ENCODE results near the gene SCAPER. TPM values are rescaled to one million over a fixed set of nuclear protein-coding genes. Genes with fewer than 3 reads are reported as not detected.

Gene SCAPER
- total RNA-seq, 4 donors from 2014 or later = 19.6 to 35.9 (median 31.8) TPM

- no peaks in the 10 kb centered on the region for H3K36me3 ChIP-seq
- in situ Hi-C loops (cut with MboI; ENCODE audit: low sequenced_read_pairs in 4 of 4) = loop anchor here in 1 of 4 donors (10.0 kb wide), 1 partner anchor 117 kb away; no protein-coding TSS in a partner anchor
- H3K4me1 ChIP-seq = peaks cover 27 to 31% of the 10 kb centered on the region in 2 donors
- DNase-seq (peak; percentile 96 to 98), ATAC-seq (peak; percentile 93 to 95)
- no peaks in the 10 kb centered on the region for H3K9me3 ChIP-seq
- TF ChIP-seq, protein P1, sequence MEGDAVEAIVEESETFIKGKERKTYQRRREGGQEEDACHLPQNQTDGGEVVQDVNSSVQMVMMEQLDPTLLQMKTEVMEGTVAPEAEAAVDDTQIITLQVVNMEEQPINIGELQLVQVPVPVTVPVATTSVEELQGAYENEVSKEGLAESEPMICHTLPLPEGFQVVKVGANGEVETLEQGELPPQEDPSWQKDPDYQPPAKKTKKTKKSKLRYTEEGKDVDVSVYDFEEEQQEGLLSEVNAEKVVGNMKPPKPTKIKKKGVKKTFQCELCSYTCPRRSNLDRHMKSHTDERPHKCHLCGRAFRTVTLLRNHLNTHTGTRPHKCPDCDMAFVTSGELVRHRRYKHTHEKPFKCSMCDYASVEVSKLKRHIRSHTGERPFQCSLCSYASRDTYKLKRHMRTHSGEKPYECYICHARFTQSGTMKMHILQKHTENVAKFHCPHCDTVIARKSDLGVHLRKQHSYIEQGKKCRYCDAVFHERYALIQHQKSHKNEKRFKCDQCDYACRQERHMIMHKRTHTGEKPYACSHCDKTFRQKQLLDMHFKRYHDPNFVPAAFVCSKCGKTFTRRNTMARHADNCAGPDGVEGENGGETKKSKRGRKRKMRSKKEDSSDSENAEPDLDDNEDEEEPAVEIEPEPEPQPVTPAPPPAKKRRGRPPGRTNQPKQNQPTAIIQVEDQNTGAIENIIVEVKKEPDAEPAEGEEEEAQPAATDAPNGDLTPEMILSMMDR (IDR thresholded peaks at IDR 0.05 in 4 of 5, conservative IDR thresholded peaks at IDR 0.05 in 1 of 5) = no peak
- peak; percentile 98 to 99 for TF ChIP-seq POLR2A (IDR thresholded peaks at IDR 0.05)
- H3K27ac ChIP-seq = peak within 1 kb of the TSS; percentile 87 to 94 (median 90)
- intact Hi-C loops (cut with DNase I; ENCODE audit: low total_unique reads) = loop anchor here (2.0 kb wide), 1 partner anchor 121 kb away; no protein-coding TSS in a partner anchor
- H3K4me3 ChIP-seq = peak within 1 kb of the TSS; percentile 74 to 97 (median 78)
- H3K27me3 ChIP-seq = no peaks in the 10 kb centered on the region
These were observed 593.8 kb downstream of the SCAPER start, which contains the start of gene ETFA for GRCh38 chr15:76311100-76311953. Gene ETFA, minus strand, starts transcription at chr15:76311469. Its CDS starts 81 bp downstream, at chr15:76311388.

DNA sequence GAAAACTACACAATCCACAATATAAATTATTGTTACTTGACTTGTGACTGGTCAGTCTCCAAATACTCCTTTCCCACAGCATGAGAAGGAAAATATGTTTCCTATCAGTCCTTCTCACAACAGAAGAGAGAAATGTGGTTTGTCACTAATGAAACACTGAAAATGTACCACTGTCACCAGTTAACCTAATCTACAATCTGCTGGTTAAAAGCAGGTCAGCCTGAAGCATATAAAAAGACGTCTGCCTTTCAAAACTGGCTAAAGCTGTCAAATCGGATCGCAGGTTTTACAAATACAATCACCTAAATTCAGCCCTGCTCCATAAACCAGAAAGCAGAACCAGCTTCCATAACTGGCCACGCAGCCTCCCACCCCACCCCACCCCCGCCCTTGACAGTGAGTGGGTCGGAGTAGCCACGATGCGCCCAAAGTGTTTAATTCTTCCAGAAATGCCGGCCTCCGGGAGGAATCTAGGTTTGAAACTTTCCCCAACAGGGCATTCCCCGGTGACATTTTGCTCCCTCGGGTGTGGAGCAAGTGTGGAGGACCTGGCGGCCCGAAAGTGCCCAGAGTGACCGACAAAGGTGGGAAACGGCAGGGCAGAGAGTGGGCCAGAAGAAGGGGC lies 594.6 kb downstream of the SCAPER start:
- Histone ChIP-seq H3K36me3 (no peaks in the 10 kb centered on the region), H3K9me3 (no peaks in the 10 kb centered on the region), H3K4me1 (peaks cover 27 to 31% of the 10 kb centered on the region in 2 donors), H3K4me3 (peak overlapping the region; percentile 74 to 97 (median 78)), H3K27ac (peak overlapping the region; percentile 87 to 94 (median 90)), H3K27me3 (no peaks in the 10 kb centered on the region)
- in situ Hi-C loops (cut with MboI; ENCODE audit: low sequenced_read_pairs in 4 of 4) (loop anchor here in 1 of 4 donors (10.0 kb wide), 1 partner anchor 116 kb away; no protein-coding TSS in a partner anchor), intact Hi-C loops (cut with DNase I; ENCODE audit: low total_unique reads) (loop anchor here (2.0 kb wide), 1 partner anchor 120 kb away; no protein-coding TSS in a partner anchor)
- TF ChIP-seq, protein P1 (IDR thresholded peaks at IDR 0.05 in 4 of 5, conservative IDR thresholded peaks at IDR 0.05 in 1 of 5) = no peak
- TF ChIP-seq POLR2A (IDR thresholded peaks at IDR 0.05) = no peak
- DNase-seq = no peak
- peak; percentile 37 to 40 for ATAC-seq

DNA sequence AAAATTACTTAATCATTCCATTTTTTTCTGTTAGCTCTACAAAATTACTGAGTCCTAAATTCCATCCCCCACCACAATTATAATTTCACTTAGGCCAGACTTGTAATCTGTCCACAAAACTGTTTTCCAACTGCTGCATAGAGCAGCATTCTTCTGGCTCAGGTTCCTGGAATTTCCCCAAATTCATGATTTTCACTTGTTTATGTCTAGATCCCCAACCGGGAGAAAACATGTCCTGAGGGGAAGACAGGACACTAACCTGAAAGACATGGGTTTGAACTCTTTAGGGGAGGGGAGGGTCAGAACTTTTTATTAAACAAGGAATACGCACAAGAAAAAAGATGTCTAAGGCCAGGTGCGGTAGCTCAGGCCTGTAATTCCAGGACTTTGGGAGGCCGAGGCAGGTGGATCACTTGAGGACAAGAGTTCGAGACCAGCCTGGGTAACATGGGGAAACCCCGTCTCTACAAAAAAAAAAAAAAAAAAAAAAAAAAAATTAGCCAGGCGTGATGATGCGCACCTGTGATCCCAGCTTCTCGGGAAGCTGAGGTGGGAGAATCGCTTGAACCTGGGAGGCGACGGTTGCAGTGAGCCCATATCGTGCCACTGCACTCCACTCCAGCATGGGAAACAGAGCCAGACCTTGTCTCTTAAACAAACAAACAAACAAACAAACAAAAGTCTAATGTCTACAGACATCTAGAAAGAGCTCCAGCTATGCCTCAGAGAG lies 595.4 kb downstream of the SCAPER start:
- H3K4me1 ChIP-seq = peaks cover 27 to 31% of the 10 kb centered on the region in 2 donors
- intact Hi-C loops (cut with DNase I; ENCODE audit: low total_unique reads) = loop anchor here (2.0 kb wide), 1 partner anchor 119 kb away; no protein-coding TSS in a partner anchor
- TF ChIP-seq, protein P1 (IDR thresholded peaks at IDR 0.05 in 4 of 5, conservative IDR thresholded peaks at IDR 0.05 in 1 of 5) = no peak
- TF ChIP-seq POLR2A (IDR thresholded peaks at IDR 0.05) = no peak
- ATAC-seq = no peak
- H3K27ac ChIP-seq = peak overlapping the region; percentile 87 to 94 (median 90)
- no peaks in the 10 kb centered on the region for H3K27me3 ChIP-seq
- no peaks in the 10 kb centered on the region for H3K9me3 ChIP-seq
- H3K36me3 ChIP-seq = no peaks in the 10 kb centered on the region
- in situ Hi-C loops (cut with MboI; ENCODE audit: low sequenced_read_pairs in 4 of 4) = loop anchor here in 1 of 4 donors (10.0 kb wide), 1 partner anchor 115 kb away; no protein-coding TSS in a partner anchor
- peak overlapping the region; percentile 74 to 97 (median 78) for H3K4me3 ChIP-seq
- no peak for DNase-seq

- no peak for ATAC-seq
- Histone ChIP-seq H3K27ac (no peak overlapping the region), H3K4me1 (peaks cover 15 to 27% of the 10 kb centered on the region in 2 donors), H3K4me3 (no peak overlapping the region), H3K36me3 (no peaks in the 10 kb centered on the region), H3K9me3 (no peaks in the 10 kb centered on the region), H3K27me3 (no peaks in the 10 kb centered on the region)
- TF ChIP-seq POLR2A (IDR thresholded peaks at IDR 0.05) = no peak
- no peak for DNase-seq
- in situ Hi-C loops (cut with MboI; ENCODE audit: low sequenced_read_pairs in 4 of 4) (no loop called here), intact Hi-C loops (cut with DNase I; ENCODE audit: low total_unique reads) (no loop called here)
These were observed 601.2 kb downstream of the SCAPER start for GRCh38 chr15:76303909-76304308.
